Measurements from ENCODE around the gene SMTN.
A peak's percentile ranks its signal among the peaks of the same experiment; 100 is the strongest.

- TF ChIP-seq CTCF (IDR thresholded peaks at IDR 0.05) (peak; percentile 79 to 98 (median 94)), POLR2A (IDR thresholded peaks at IDR 0.05) (no peak)
Measured at GRCh38 chr22:31148953-31149627, 68.0 kb downstream of the SMTN start.
